ENCODE measurements around the gene PLVAP. TPM values are rescaled to one million over a fixed set of nuclear protein-coding genes. Genes with fewer than 3 reads are reported as not detected.

Gene PLVAP
- total and polyA plus RNA-seq, 11 donors: 7.1 to 52.8 (median 24.5) TPM

GRCh38 chr19:17305517-17306284 lies 71.4 kb downstream of the PLVAP start, which contains the start of gene MRPL34:
TSS of gene MRPL34 (plus strand) at chr19:17305872. CDS start at chr19:17305893, 21 bp downstream.
- Histone ChIP-seq H3K36me3 (peaks cover 0 to 7% (median 0%) of the 10 kb centered on the region in 9 donors), H3K27ac (peak within 1 kb of the TSS; percentile 75 to 97 (median 95)), H3K27me3 (no peaks in the 10 kb centered on the region), H3K4me3 (peak within 1 kb of the TSS; percentile 55 to 88 (median 71)), H3K4me1 (peaks cover 6 to 61% (median 44%) of the 10 kb centered on the region in 12 donors), H3K9me3 (no peaks in the 10 kb centered on the region)
- 0% methylated on average over 29 to 55 of the region's 55 CpGs for WGBS, 4 donors
- peak; percentile 92 to 98 (median 97) for DNase-seq
- intact Hi-C loops (cut with DNase I): loop anchor here in 1 of 10 donors (2.0 kb wide), 1 partner anchor 31 kb away; the partner anchor contains the start of gene GTPBP3
- TF ChIP-seq POLR2A (IDR thresholded peaks at IDR 0.05) (peak in 1 of 2 donors; percentile 84), CTCF (IDR thresholded peaks at IDR 0.05) (peak; percentile 47 to 90 (median 66))
- ATAC-seq: peak; percentile 56 to 77 (median 68)

- Histone ChIP-seq H3K36me3 (peaks cover 0 to 11% (median 0%) of the 10 kb centered on the region in 9 donors), H3K27ac (peak overlapping the region; percentile 49 to 97 (median 95)), H3K4me1 (peaks cover 5 to 56% (median 39%) of the 10 kb centered on the region in 12 donors), H3K9me3 (no peaks in the 10 kb centered on the region), H3K4me3 (peak overlapping the region; percentile 55 to 88 (median 71)), H3K27me3 (no peaks in the 10 kb centered on the region)
- ATAC-seq (no peak), DNase-seq (no peak)
- no peak for TF ChIP-seq CTCF (IDR thresholded peaks at IDR 0.05)
- TF ChIP-seq POLR2A (IDR thresholded peaks at IDR 0.05): no peak
- intact Hi-C loops (cut with DNase I): loop anchor here in 1 of 10 donors (2.0 kb wide), 1 partner anchor 32 kb away; the partner anchor contains the start of gene GTPBP3
- 4 to 8% (median 5%) methylated on average over 5 to 7 of the region's 7 CpGs for WGBS, 4 donors
These were observed 72.0 kb downstream of the PLVAP start for GRCh38 chr19:17305216-17305516.

- Histone ChIP-seq H3K4me1 (peaks cover 3 to 52% (median 35%) of the 10 kb centered on the region in 12 donors), H3K9me3 (no peaks in the 10 kb centered on the region), H3K27me3 (no peaks in the 10 kb centered on the region), H3K36me3 (peaks cover 0 to 15% (median 0%) of the 10 kb centered on the region in 9 donors), H3K27ac (peak overlapping the region; percentile 49 to 97 (median 95)), H3K4me3 (peak overlapping the region in 4 of 12 donors; percentile 71 to 81 (median 79))
- WGBS, 4 donors: 55 to 61% (median 56%) methylated on average over 12 of the region's 12 CpGs
- TF ChIP-seq POLR2A (IDR thresholded peaks at IDR 0.05) (no peak), CTCF (IDR thresholded peaks at IDR 0.05) (no peak)
- intact Hi-C loops (cut with DNase I): loop anchor here in 1 of 10 donors (2.0 kb wide), 1 partner anchor 32 kb away; the partner anchor contains the start of gene GTPBP3
- DNase-seq (no peak), ATAC-seq (no peak)
These were observed 72.5 kb downstream of the PLVAP start for GRCh38 chr19:17304386-17305215.
